Measurements from ENCODE around the gene ENTHD1.

The ENTHD1 gene

GRCh38 chr22:39748877-39749276 is 144.7 kb downstream of the ENTHD1 start:
- no peak overlapping the region for H3K9ac ChIP-seq (ENCODE audit: low read length)
- no peaks in the 10 kb centered on the region for H3K9me3 ChIP-seq (ENCODE audit: low read length)
- H3K79me2 ChIP-seq (ENCODE audit: insufficient read depth, low read length), result no peaks in the 10 kb centered on the region
- no peak overlapping the region for H3K27ac ChIP-seq (ENCODE audit: low read depth, low read length, poor library complexity, severe bottlenecking)
- no peak overlapping the region for H3K4me3 ChIP-seq (ENCODE audit: low read depth, low read length, poor library complexity, severe bottlenecking)
- no peaks in the 10 kb centered on the region for H3K4me1 ChIP-seq (ENCODE audit: insufficient read depth, low read length, severe bottlenecking)
- H3K9me2 ChIP-seq (ENCODE audit: low read depth, low read length), result no peaks in the 10 kb centered on the region
- TF ChIP-seq EZH2 (IDR thresholded peaks at IDR 0.05; ENCODE audit: borderline replicate concordance, low read length) (no peak), CTCF (IDR thresholded peaks at IDR 0.05; ENCODE audit: low read length) (no peak)
- H2AFZ ChIP-seq (ENCODE audit: low read length), result no peak overlapping the region
- H4K20me1 ChIP-seq (ENCODE audit: insufficient read depth, low read length), result no peaks in the 10 kb centered on the region
- no peaks in the 10 kb centered on the region for H3K36me3 ChIP-seq (ENCODE audit: insufficient read depth, low read length)
- H3K4me2 ChIP-seq (ENCODE audit: low read length), result no peak overlapping the region
- no peaks in the 10 kb centered on the region for H3F3A ChIP-seq (ENCODE audit: insufficient read depth, low read length)
- H3K27me3 ChIP-seq (ENCODE audit: insufficient read depth, low read length), result peaks cover 4% of the 10 kb centered on the region; the same call in 1 of the 2 replicates

- no peaks in the 10 kb centered on the region for H3K9me3 ChIP-seq (ENCODE audit: low read length)
- TF ChIP-seq EZH2 (IDR thresholded peaks at IDR 0.05; ENCODE audit: borderline replicate concordance, low read length) (no peak), CTCF (IDR thresholded peaks at IDR 0.05; ENCODE audit: low read length) (no peak)
- no peaks in the 10 kb centered on the region for H3K79me2 ChIP-seq (ENCODE audit: insufficient read depth, low read length)
- no peaks in the 10 kb centered on the region for H3K4me1 ChIP-seq (ENCODE audit: insufficient read depth, low read length, severe bottlenecking)
- H3K27me3 ChIP-seq (ENCODE audit: insufficient read depth, low read length), result peaks cover 4% of the 10 kb centered on the region; the same call in 1 of the 2 replicates
- H4K20me1 ChIP-seq (ENCODE audit: insufficient read depth, low read length), result no peaks in the 10 kb centered on the region
- no peak overlapping the region for H3K9ac ChIP-seq (ENCODE audit: low read length)
- no peak overlapping the region for H3K27ac ChIP-seq (ENCODE audit: low read depth, low read length, poor library complexity, severe bottlenecking)
- H3K9me2 ChIP-seq (ENCODE audit: low read depth, low read length), result no peaks in the 10 kb centered on the region
- no peak overlapping the region for H2AFZ ChIP-seq (ENCODE audit: low read length)
- H3K36me3 ChIP-seq (ENCODE audit: insufficient read depth, low read length), result no peaks in the 10 kb centered on the region
- H3K4me3 ChIP-seq (ENCODE audit: low read depth, low read length, poor library complexity, severe bottlenecking), result no peak overlapping the region
- H3F3A ChIP-seq (ENCODE audit: insufficient read depth, low read length), result no peaks in the 10 kb centered on the region
- no peak overlapping the region for H3K4me2 ChIP-seq (ENCODE audit: low read length)
Observed at GRCh38 chr22:39746600-39747262, 146.8 kb downstream of the ENTHD1 start.

- no peak overlapping the region for H3K9ac ChIP-seq (ENCODE audit: low read length)
- H3K27ac ChIP-seq (ENCODE audit: low read depth, low read length, poor library complexity, severe bottlenecking), result no peak overlapping the region
- no peaks in the 10 kb centered on the region for H3K36me3 ChIP-seq (ENCODE audit: insufficient read depth, low read length)
- H3K27me3 ChIP-seq (ENCODE audit: insufficient read depth, low read length), result peaks cover 4% of the 10 kb centered on the region; the same call in 1 of the 2 replicates
- H3F3A ChIP-seq (ENCODE audit: insufficient read depth, low read length), result no peaks in the 10 kb centered on the region
- no peak overlapping the region for H2AFZ ChIP-seq (ENCODE audit: low read length)
- no peak overlapping the region for H3K4me3 ChIP-seq (ENCODE audit: low read depth, low read length, poor library complexity, severe bottlenecking)
- no peaks in the 10 kb centered on the region for H3K9me3 ChIP-seq (ENCODE audit: low read length)
- H3K4me2 ChIP-seq (ENCODE audit: low read length), result no peak overlapping the region
- no peaks in the 10 kb centered on the region for H3K79me2 ChIP-seq (ENCODE audit: insufficient read depth, low read length)
- H3K9me2 ChIP-seq (ENCODE audit: low read depth, low read length), result no peaks in the 10 kb centered on the region
- no peaks in the 10 kb centered on the region for H3K4me1 ChIP-seq (ENCODE audit: insufficient read depth, low read length, severe bottlenecking)
- TF ChIP-seq EZH2 (IDR thresholded peaks at IDR 0.05; ENCODE audit: borderline replicate concordance, low read length) (no peak), CTCF (IDR thresholded peaks at IDR 0.05; ENCODE audit: low read length) (no peak)
- H4K20me1 ChIP-seq (ENCODE audit: insufficient read depth, low read length), result no peaks in the 10 kb centered on the region
Observed at GRCh38 chr22:39745789-39746188, 147.8 kb downstream of the ENTHD1 start.
